Neural progenitor cell (in vitro differentiated cells): Measurements from ENCODE around the gene IGF1. TPM values are rescaled to one million over a fixed set of nuclear protein-coding genes. Genes with fewer than 3 reads are reported as not detected.
"Not testable (repeated sequence)": the region's sequence is repeated elsewhere in the genome, so short reads cannot be mapped to it uniquely, and the experiment has no call there.

Experiments
- DNase-seq: peaks from one replicate; pipeline ENCODE4 v3.0.0-alpha.2; 2016; ENCODE audit warnings: low spot score
- H2AFZ ChIP-seq: fragments of 200-600 bp; sonication (generic); replicated peaks from 2 replicates; pipeline ENCODE4 v1.6.1; 2016; ENCODE audit warnings: antibody characterized with exemption
- H3F3A ChIP-seq: fragments of 200-600 bp; sonication (generic); 2 replicates; pipeline ENCODE4 v1.6.1; 2016; ENCODE audit warnings: antibody characterized with exemption, low read depth
- H3K27ac ChIP-seq: fragments of 200-600 bp; sonication (generic); 2 replicates; pipeline ENCODE4 v1.5.1; 2016; ENCODE audit warnings: mild to moderate bottlenecking
- H3K27me3 ChIP-seq: fragments of 200-600 bp; sonication (generic); 2 replicates; pipeline ENCODE4 v1.6.1; 2016; ENCODE audit warnings: mild to moderate bottlenecking, moderate library complexity
- H3K36me3 ChIP-seq: fragments of 200-600 bp; sonication (generic); 2 replicates; pipeline ENCODE4 v1.5.1; 2016
- H3K4me1 ChIP-seq: fragments of 200-600 bp; sonication (generic); 2 replicates; pipeline ENCODE4 v1.6.1; 2016; ENCODE audit warnings: mixed run types
- H3K4me2 ChIP-seq: fragments of 200-600 bp; sonication (generic); 2 replicates; pipeline ENCODE4 v1.6.1; 2016
- H3K4me3 ChIP-seq: fragments of 200-600 bp; sonication (generic); 2 replicates; pipeline ENCODE4 v1.5.1; 2016
- H3K79me2 ChIP-seq: fragments of 200-600 bp; sonication (generic); 2 replicates; pipeline ENCODE4 v1.6.1; 2016; ENCODE audit warnings: low read depth
- H3K9ac ChIP-seq: fragments of 200-600 bp; sonication (generic); 2 replicates; pipeline ENCODE4 v1.6.1; 2016
- H3K9me3 ChIP-seq: fragments of 200-600 bp; sonication (generic); 2 replicates; pipeline ENCODE4 v1.5.1; 2016; ENCODE audit warnings: low read depth
- H4K20me1 ChIP-seq: fragments of 200-600 bp; sonication (generic); 2 replicates; pipeline ENCODE4 v1.6.1; 2016; ENCODE audit warnings: low read depth
- H3K27ac Mint-ChIP-seq: 3 replicates; pipeline ENCODE4 v1.8.0; 2021; ENCODE audit warnings: mixed read lengths
- H3K27me3 Mint-ChIP-seq: 2 replicates; pipeline ENCODE4 v1.8.0; 2022; ENCODE audit warnings: low read depth, mild to moderate bottlenecking, inconsistent platforms, moderate library complexity, mixed read lengths; ENCODE audit not compliant: insufficient read depth
- H3K36me3 Mint-ChIP-seq: 3 replicates; pipeline ENCODE4 v1.8.0; 2021; ENCODE audit warnings: mixed read lengths
- H3K4me1 Mint-ChIP-seq: 3 replicates; pipeline ENCODE4 v1.8.0; 2021; ENCODE audit warnings: mixed read lengths
- H3K4me3 Mint-ChIP-seq: 3 replicates; pipeline ENCODE4 v1.8.0; 2021; ENCODE audit warnings: mild to moderate bottlenecking, moderate library complexity, mixed read lengths
- H3K9me3 Mint-ChIP-seq: 3 replicates; pipeline ENCODE4 v1.8.0; 2020; ENCODE audit warnings: mixed read lengths
- EZH2 ChIP-seq: fragments of 200-600 bp; sonication (generic); IDR thresholded peaks from 2 replicates; pipeline ENCODE4 v1.6.1; 2017; ENCODE audit warnings: antibody characterized with exemption, mild to moderate bottlenecking, moderate library complexity
- EZH2phosphoT487 ChIP-seq: fragments of 200-600 bp; sonication (generic); IDR thresholded peaks from 2 replicates; pipeline ENCODE4 v1.6.1; 2017; ENCODE audit warnings: antibody characterized with exemption
- total RNA-seq: library from RNA; depleted of rRNA; stranded (reverse); fragments of >200 nt; gene quantifications from 2 replicates; pipeline ENCODE4 v1.2.3, GENCODE V29; 2015; ENCODE audit warnings: low replicate concordance
- TF ChIP-seq, protein P1 (sequence below): fragments of 200-600 bp; sonication (generic); IDR thresholded peaks from 2 replicates; pipeline ENCODE4 v1.5.1; 2017; ENCODE audit warnings: antibody characterized with exemption, mild to moderate bottlenecking

Gene IGF1
- total RNA-seq, 1 donor from 2014 or later, result not detected

GRCh38 chr12:102452605-102453004 is 27.8 kb downstream of the IGF1 start:
- Mint-ChIP-seq H3K27me3 (peaks cover 3% of the 10 kb centered on the region), H3K27ac (no peak overlapping the region), H3K36me3 (no peaks in the 10 kb centered on the region), H3K9me3 (no peaks in the 10 kb centered on the region), H3K4me1 (peaks cover 2% of the 10 kb centered on the region), H3K4me3 (no peak overlapping the region)
- Histone ChIP-seq H3K4me1 (no peaks in the 10 kb centered on the region), H3K27ac (no peak overlapping the region), H2AFZ (no peak overlapping the region), H3K27me3 (no peaks in the 10 kb centered on the region), H3K9ac (no peak overlapping the region), H3K4me3 (no peak overlapping the region), H3K36me3 (no peaks in the 10 kb centered on the region), H3K79me2 (no peaks in the 10 kb centered on the region), H3K9me3 (no peaks in the 10 kb centered on the region), H3F3A (no peaks in the 10 kb centered on the region), H3K4me2 (no peak overlapping the region), H4K20me1 (no peaks in the 10 kb centered on the region)
- TF ChIP-seq EZH2 (no peak), EZH2phosphoT487 (no peak)
- TF ChIP-seq, protein P1, sequence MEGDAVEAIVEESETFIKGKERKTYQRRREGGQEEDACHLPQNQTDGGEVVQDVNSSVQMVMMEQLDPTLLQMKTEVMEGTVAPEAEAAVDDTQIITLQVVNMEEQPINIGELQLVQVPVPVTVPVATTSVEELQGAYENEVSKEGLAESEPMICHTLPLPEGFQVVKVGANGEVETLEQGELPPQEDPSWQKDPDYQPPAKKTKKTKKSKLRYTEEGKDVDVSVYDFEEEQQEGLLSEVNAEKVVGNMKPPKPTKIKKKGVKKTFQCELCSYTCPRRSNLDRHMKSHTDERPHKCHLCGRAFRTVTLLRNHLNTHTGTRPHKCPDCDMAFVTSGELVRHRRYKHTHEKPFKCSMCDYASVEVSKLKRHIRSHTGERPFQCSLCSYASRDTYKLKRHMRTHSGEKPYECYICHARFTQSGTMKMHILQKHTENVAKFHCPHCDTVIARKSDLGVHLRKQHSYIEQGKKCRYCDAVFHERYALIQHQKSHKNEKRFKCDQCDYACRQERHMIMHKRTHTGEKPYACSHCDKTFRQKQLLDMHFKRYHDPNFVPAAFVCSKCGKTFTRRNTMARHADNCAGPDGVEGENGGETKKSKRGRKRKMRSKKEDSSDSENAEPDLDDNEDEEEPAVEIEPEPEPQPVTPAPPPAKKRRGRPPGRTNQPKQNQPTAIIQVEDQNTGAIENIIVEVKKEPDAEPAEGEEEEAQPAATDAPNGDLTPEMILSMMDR, result no peak
- no peak for DNase-seq

DNA sequence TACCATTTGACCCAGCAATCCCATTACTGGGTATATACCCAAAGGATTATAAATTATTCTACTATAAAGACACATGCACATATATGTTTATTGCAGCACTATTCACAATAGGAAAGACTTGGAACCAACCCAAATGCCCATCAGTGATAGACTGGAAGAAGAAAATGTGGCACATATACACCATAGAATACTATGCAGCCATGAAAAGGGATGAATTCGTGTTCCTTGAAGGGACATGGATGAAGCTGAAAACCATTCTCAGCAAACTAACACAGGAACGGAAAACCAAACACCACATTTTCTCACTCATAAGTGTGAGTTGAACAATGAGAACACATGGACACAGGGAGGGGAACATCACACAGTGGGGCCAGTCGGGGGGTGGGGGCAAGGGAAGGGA is 31.3 kb downstream of the IGF1 start:
- not testable (repeated sequence) for H3K4me1 ChIP-seq

DNA sequence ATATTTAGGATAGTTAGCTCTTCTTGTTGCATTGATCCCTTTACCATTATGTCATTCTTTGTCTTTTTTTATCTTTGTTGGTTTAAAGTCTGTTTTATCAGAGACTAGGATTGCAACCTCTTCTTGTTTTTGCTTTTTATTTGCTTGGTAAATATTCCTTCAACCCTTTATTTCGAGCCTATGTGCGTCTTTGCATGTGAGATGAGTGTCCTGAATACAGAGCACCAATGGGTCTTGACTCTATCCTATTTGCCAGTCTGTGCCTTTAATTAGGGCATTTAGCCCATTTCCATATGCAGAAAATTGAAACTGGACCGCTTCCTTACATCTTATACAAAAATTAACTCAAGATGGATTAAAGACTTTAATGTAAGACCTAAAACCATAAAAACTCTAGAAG is 32.9 kb downstream of the IGF1 start:
- H3K36me3 ChIP-seq, DNase-seq, H2AFZ ChIP-seq, H3K4me3 Mint-ChIP-seq, H3K27me3 ChIP-seq, H3K4me1 ChIP-seq, H3K9ac ChIP-seq, H3F3A ChIP-seq, H3K4me3 ChIP-seq, H3K9me3 ChIP-seq, H3K27ac ChIP-seq, H3K4me1 Mint-ChIP-seq, H4K20me1 ChIP-seq, H3K79me2 ChIP-seq, H3K27ac Mint-ChIP-seq, H3K9me3 Mint-ChIP-seq, H3K27me3 Mint-ChIP-seq, H3K4me2 ChIP-seq, H3K36me3 Mint-ChIP-seq: not testable (repeated sequence)

More for the DNA sequence above, 31.3 kb downstream of the IGF1 start:
- H3K4me2 ChIP-seq, H3K27ac Mint-ChIP-seq, H3K27me3 ChIP-seq, H3K4me3 ChIP-seq, H3K36me3 Mint-ChIP-seq, H3K9ac ChIP-seq, H3K4me1 Mint-ChIP-seq, H3K27ac ChIP-seq, DNase-seq, H3K36me3 ChIP-seq, H2AFZ ChIP-seq, H3F3A ChIP-seq, H3K9me3 ChIP-seq, H3K9me3 Mint-ChIP-seq, H3K79me2 ChIP-seq, H4K20me1 ChIP-seq, H3K4me3 Mint-ChIP-seq, H3K27me3 Mint-ChIP-seq: not testable (repeated sequence)

DNA sequence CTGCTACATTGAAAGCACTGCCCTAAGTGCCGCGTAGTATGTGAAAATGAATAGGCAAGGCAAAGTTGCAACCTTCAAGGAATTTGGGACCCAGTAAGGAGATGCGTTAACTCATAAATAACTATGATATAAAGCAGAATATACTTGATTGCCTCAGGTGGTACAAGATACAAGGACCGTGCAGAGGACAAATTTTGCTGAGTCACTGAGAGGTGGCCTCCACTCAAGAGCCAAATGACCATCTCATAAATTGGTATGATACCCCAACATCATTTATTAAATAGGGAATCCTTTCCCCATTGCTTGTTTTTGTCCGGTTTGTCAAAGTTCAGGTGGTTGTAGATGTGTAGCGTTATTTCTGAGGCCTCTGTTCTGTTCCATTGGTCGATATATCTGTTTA is 35.7 kb downstream of the IGF1 start:
- no peak for TF ChIP-seq EZH2
- TF ChIP-seq, protein P1, result no peak
- no peak for TF ChIP-seq EZH2phosphoT487
- Histone ChIP-seq H3K27me3 (no peaks in the 10 kb centered on the region), H3K4me3 (no peak overlapping the region), H4K20me1 (no peaks in the 10 kb centered on the region), H3F3A (no peaks in the 10 kb centered on the region), H3K9me3 (no peaks in the 10 kb centered on the region), H3K4me2 (no peak overlapping the region), H3K27ac (no peak overlapping the region), H2AFZ (no peak overlapping the region), H3K9ac (no peak overlapping the region), H3K4me1 (no peaks in the 10 kb centered on the region), H3K36me3 (no peaks in the 10 kb centered on the region), H3K79me2 (no peaks in the 10 kb centered on the region)
- DNase-seq, result no peak
- H3K27me3 Mint-ChIP-seq, result no peaks in the 10 kb centered on the region
- peaks cover 5% of the 10 kb centered on the region for H3K9me3 Mint-ChIP-seq
- H3K4me3 Mint-ChIP-seq, result no peak overlapping the region
- no peak overlapping the region for H3K27ac Mint-ChIP-seq
- no peaks in the 10 kb centered on the region for H3K36me3 Mint-ChIP-seq
- H3K4me1 Mint-ChIP-seq, result no peaks in the 10 kb centered on the region
